ENCODE measurements around the gene FSD1L.

The FSD1L gene

GRCh38 chr9:105539452-105539851, 91.6 kb downstream of the FSD1L start:
- no peak for TF ChIP-seq TAF1 (IDR thresholded peaks at IDR 0.05; ENCODE audit: borderline replicate concordance, insufficient read depth, low read length)
- TF ChIP-seq FOXP2 (optimal IDR thresholded peaks at IDR 0.05; ENCODE audit: borderline replicate concordance, extremely low read depth, extremely low read length, insufficient read depth), result no peak
- TF ChIP-seq POLR2AphosphoS5 (IDR thresholded peaks at IDR 0.05; ENCODE audit: low read depth, low read length), result no peak
- TF ChIP-seq SIN3A (IDR thresholded peaks at IDR 0.05; ENCODE audit: borderline replicate concordance, insufficient read depth, low read length), result no peak
- TF ChIP-seq, protein P1, sequence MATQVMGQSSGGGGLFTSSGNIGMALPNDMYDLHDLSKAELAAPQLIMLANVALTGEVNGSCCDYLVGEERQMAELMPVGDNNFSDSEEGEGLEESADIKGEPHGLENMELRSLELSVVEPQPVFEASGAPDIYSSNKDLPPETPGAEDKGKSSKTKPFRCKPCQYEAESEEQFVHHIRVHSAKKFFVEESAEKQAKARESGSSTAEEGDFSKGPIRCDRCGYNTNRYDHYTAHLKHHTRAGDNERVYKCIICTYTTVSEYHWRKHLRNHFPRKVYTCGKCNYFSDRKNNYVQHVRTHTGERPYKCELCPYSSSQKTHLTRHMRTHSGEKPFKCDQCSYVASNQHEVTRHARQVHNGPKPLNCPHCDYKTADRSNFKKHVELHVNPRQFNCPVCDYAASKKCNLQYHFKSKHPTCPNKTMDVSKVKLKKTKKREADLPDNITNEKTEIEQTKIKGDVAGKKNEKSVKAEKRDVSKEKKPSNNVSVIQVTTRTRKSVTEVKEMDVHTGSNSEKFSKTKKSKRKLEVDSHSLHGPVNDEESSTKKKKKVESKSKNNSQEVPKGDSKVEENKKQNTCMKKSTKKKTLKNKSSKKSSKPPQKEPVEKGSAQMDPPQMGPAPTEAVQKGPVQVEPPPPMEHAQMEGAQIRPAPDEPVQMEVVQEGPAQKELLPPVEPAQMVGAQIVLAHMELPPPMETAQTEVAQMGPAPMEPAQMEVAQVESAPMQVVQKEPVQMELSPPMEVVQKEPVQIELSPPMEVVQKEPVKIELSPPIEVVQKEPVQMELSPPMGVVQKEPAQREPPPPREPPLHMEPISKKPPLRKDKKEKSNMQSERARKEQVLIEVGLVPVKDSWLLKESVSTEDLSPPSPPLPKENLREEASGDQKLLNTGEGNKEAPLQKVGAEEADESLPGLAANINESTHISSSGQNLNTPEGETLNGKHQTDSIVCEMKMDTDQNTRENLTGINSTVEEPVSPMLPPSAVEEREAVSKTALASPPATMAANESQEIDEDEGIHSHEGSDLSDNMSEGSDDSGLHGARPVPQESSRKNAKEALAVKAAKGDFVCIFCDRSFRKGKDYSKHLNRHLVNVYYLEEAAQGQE (IDR thresholded peaks at IDR 0.05; ENCODE audit: insufficient read depth in 1 of 2, low read depth in 2 of 2, low read length in 2 of 2), result no peak

- TF ChIP-seq SIN3A (IDR thresholded peaks at IDR 0.05; ENCODE audit: borderline replicate concordance, insufficient read depth, low read length) (no peak), FOXP2 (optimal IDR thresholded peaks at IDR 0.05; ENCODE audit: borderline replicate concordance, extremely low read depth, extremely low read length, insufficient read depth) (no peak), POLR2AphosphoS5 (IDR thresholded peaks at IDR 0.05; ENCODE audit: low read depth, low read length) (no peak), TAF1 (IDR thresholded peaks at IDR 0.05; ENCODE audit: borderline replicate concordance, insufficient read depth, low read length) (no peak)
- TF ChIP-seq, protein P1 (IDR thresholded peaks at IDR 0.05; ENCODE audit: insufficient read depth in 1 of 2, low read depth in 2 of 2, low read length in 2 of 2), result no peak
Observed at GRCh38 chr9:105541838-105542237, 94.0 kb downstream of the FSD1L start.

DNA sequence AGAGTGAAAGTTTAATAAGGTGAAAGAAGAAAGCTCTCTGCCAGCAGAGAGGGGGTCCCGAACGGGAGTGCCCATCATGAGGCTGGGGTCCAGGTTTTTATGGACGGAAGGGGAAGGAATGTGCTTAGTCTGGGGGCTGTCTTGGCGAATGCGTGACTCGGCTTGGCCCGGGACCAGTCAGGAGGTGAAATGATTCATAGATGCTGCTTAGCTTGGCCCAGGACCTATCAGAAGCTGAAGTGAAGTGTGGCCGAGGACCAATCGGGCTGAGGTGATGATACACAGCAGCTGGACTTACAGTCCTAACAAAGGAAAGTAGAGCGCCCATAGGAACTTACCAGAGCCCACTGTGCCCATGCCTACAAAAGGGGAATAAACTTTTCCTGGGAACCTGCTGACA, 106.2 kb downstream of the FSD1L start:
- TF ChIP-seq TAF1 (IDR thresholded peaks at IDR 0.05; ENCODE audit: borderline replicate concordance, insufficient read depth, low read length) (no peak), POLR2AphosphoS5 (IDR thresholded peaks at IDR 0.05; ENCODE audit: low read depth, low read length) (no peak), FOXP2 (optimal IDR thresholded peaks at IDR 0.05; ENCODE audit: borderline replicate concordance, extremely low read depth, extremely low read length, insufficient read depth) (no peak), SIN3A (IDR thresholded peaks at IDR 0.05; ENCODE audit: borderline replicate concordance, insufficient read depth, low read length) (no peak)
- TF ChIP-seq, protein P1 (IDR thresholded peaks at IDR 0.05; ENCODE audit: insufficient read depth in 1 of 2, low read depth in 2 of 2, low read length in 2 of 2), result no peak

DNA sequence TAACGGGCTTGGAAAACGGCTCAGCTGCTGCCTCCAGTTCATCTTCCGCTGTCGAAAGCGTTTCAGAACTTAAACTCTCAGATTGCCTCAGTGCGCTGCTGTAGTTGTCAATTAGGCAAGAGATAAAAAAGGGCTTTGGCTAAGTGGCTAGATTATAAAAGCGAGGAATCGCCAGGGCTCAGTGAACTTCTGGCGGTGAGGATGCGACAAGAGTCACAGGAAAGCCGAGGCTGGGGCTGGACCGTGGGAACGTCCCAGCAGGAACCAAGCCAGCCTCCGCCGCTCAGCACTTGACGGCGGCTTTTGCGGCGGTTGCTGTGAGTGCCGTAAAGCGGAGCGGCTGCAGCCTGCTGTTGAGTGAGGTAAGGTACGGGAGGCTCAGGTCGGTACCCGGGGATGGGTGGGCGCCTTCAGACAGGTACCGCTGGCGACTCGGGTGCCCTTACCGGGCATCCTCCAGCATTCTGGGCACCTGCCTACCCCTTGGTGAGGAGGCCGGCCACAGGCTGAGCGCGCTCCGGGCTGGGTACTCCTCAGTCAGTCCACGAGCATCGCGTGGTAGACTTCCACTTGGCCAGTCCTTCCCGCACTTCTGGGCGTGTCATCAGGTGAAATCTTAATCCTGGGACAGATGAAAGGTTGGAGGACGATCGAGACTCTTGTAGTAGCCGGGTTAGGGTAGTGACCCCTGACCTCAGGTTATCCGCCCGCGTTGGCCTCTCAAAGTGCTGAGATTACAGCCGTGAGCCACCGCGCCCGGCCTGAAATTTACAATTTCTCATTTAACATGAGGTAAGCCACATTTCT, 110.2 kb downstream of the FSD1L start, which contains the start of gene FKTN:
Gene FKTN (plus strand): TSS at position 328 of the 807 bp plus-strand sequence. CDS start 16,902 bp downstream, outside the sequence.
- TF ChIP-seq SIN3A (IDR thresholded peaks at IDR 0.05; ENCODE audit: borderline replicate concordance, insufficient read depth, low read length), result 0 out of 2 replicates have a peak, but pooled peaks have one; percentile 71
- peak; percentile 83 for TF ChIP-seq POLR2AphosphoS5 (IDR thresholded peaks at IDR 0.05; ENCODE audit: low read depth, low read length)
- TF ChIP-seq TAF1 (IDR thresholded peaks at IDR 0.05; ENCODE audit: borderline replicate concordance, insufficient read depth, low read length), result peak; percentile 87; the same call in 1 of the 2 replicates
- TF ChIP-seq, protein P1 (IDR thresholded peaks at IDR 0.05; ENCODE audit: insufficient read depth in 1 of 2, low read depth in 2 of 2, low read length in 2 of 2), result peak in 1 of 2 experiments; percentile 59; a peak in 1 of 4 replicates
- no peak for TF ChIP-seq FOXP2 (optimal IDR thresholded peaks at IDR 0.05; ENCODE audit: borderline replicate concordance, extremely low read depth, extremely low read length, insufficient read depth)

All from PFSK-1 (cell line).